ENCODE results near the gene PLEKHA3. TPM values are rescaled to one million over a fixed set of nuclear protein-coding genes. Genes with fewer than 3 reads are reported as not detected.
A peak's percentile ranks its signal among the peaks of the same experiment; 100 is the strongest.
"Not testable (repeated sequence)": the region's sequence is repeated elsewhere in the genome, so short reads cannot be mapped to it uniquely, and the experiment has no call there.

Gene PLEKHA3
- polyA plus RNA-seq (ENCODE audit: insufficient read length in 4 of 4), result 10 to 100 TPM; 29.7 to 40.3 (median 35.9) TPM

DNA sequence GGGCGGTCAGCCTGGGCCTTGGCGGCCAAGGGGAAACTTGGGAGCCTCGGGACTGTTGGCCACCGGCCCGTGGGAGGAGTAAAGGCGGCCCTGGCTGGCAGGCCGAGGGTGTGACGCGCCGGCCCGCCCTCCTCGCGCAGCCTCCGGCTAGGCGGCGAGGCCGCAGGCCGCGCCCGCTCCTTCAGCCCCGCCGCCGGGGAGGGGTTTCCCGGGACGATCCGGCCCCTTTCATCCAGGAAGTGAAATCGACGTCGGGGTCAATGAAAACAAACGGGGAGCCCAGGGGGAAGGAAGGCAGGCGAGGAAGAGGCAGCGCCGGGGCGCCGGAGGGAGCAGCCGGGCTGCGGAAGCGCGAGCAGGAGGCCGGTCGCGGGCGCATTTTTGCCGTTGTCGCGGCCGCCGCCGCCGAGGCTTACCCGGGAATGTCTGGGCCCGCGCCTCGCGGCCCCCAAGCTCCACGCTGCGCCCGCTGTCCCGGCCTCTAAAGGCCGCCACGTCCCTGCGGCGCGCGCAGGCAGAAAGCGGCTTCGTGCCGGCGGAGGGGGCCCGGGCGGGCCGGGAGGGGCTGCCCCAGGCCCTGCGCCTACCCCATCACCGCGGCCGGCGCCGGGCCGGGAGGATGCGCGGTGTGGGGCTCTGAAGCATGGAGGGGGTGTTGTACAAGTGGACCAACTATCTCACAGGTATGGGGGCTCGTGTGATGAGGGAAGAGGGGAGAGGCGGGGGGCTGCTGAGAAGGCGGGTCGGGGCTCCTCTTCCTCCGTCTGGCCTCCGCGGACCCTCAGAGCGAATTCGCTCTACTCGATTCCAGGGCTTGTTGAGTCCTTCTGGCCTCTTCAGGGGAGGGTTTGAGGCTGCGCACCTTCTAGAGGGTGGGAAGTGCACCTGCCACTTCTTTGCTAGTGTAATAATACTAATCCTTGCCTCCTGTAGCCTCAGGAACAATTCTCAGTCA is at the start of gene PLEKHA3:
Gene PLEKHA3 (plus strand): TSS at position 231 of the 955 bp plus-strand sequence. CDS start 413 bp downstream, at position 644.
- DNase-seq (ENCODE audit: low read depth in 4 of 4, low spot score in 3 of 4), result peak; percentile 81 to 89 (median 82)

DNA sequence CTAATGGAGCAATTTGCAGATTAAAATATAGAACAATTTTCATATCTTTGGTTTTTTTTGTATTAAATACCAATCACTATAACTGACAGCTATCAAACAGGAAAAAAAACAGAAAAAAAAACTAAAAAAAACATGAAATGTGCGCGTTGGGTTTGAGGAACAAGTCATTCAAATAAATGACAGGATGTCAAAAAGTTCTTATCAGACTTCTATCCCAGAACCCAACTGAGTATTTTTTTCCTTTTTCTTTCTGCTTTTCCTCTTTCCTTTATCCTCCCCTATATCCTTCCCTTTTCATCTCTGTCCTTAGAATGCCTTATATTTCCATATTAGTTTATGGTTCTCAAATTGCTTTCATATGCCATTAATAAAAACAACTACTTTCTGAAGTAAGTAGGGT is 43.6 kb upstream of the PLEKHA3 start:
- DNase-seq (ENCODE audit: low read depth in 4 of 4, low spot score in 3 of 4), result no peak

DNA sequence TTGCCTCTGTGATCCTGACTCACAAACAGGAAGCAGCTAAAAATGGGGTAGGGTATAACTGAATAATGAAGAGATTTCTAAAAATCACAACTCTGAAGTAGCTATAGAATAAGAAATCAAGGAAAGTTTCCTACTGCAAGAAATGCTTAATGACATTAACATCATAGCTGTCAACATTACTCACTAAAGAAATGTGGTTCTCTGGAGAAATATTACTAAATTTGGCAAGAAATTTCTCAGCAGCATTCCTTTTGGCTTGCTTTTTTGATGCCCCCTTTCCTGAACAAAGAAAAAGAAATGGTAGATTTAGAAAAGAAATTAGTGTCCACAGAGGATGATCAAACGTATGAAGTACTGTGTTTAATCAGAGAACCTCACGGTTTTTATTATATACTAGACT is 38.8 kb upstream of the PLEKHA3 start:
- DNase-seq (ENCODE audit: low read depth in 4 of 4, low spot score in 3 of 4), result no peak

DNA sequence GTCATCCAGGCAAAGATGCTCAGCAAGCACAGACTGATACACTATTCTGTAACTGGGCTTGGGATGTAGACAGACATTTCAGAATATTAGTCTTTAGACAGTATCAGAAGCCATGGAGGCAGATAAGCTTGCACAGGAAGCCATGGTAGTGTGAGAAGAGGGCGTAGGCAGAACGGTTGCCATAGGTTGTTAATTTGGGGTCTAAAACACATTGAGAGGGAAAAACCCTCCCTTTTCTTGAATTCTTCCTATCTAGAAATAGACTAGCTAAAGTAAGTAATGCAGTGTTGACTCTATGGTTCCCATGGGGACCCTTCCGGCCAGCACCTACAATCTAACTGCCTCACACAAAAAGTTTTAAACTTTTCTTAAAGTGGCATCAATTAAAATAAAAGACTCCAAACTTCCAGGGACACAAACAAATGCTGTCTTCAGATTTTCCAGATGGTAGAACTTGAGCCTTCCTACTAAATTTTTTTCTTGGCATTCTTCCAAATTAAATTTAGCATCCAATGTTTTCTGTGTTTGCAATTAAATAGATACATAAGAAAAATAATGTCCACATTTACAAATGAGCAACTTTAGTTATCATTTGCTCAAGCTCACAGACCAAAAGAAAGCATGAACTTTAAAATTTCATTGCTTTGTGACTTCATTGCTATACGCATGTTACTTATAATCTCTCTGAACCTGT is 31.1 kb upstream of the PLEKHA3 start:
- no peak for DNase-seq (ENCODE audit: low read depth in 4 of 4, low spot score in 3 of 4)

DNA sequence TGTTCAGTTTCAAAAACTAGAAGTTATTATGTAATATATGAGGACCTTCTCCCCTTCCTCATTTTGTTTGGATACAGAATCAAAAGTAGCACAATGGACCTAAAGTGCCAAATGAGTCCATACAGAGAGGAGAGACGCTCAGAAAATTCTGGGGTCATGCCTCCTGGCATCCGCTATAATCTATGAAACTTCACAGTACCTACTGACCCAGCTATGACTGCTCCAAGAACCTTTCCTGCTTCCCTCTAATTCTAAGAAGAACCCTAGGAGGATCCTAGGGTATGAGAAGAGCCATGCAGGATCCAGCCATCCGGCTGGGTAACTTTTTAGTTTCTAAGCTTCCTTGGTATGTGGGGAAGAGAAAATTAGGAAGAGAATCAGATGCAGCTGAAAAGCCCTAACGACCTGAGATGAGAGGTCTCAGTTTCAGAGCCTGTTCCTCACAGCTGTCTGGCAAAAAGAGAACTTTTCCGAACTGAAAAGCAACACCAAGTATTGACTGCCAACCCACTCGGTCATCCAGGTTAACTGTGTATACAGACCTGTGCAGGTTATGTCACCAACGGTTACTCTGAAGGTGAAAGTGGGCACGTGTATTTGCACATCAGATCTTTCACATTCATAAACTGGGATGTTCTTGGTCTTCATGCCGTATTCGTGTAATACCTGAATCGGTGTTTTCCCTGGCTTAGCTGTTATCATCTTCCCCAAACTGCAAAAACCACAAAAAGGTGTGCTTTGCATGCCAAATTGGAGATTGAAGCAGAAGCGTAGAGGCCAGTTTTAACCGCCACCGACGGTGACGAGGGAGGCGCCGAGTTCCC is 30.3 kb upstream of the PLEKHA3 start:
- DNase-seq (ENCODE audit: low read depth in 4 of 4, low spot score in 3 of 4), result peak in 3 of 4 donors; percentile 5 to 25 (median 9)

DNA sequence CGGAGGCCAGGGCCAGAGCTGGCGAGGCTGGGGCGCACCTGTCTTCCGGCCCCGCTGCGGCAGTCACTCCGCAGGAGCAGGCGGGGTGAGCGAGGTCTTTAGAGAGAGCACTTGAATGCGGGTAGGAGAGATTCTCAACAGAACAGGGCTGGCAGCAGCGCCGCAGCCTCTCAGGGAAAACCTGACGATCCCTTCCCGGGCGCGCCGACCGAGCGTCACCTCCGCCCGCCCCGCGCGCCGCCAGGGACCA is 29.8 kb upstream of the PLEKHA3 start:
- DNase-seq (ENCODE audit: low read depth in 4 of 4, low spot score in 3 of 4), result peak in 1 of 4 donors; percentile 4

DNA sequence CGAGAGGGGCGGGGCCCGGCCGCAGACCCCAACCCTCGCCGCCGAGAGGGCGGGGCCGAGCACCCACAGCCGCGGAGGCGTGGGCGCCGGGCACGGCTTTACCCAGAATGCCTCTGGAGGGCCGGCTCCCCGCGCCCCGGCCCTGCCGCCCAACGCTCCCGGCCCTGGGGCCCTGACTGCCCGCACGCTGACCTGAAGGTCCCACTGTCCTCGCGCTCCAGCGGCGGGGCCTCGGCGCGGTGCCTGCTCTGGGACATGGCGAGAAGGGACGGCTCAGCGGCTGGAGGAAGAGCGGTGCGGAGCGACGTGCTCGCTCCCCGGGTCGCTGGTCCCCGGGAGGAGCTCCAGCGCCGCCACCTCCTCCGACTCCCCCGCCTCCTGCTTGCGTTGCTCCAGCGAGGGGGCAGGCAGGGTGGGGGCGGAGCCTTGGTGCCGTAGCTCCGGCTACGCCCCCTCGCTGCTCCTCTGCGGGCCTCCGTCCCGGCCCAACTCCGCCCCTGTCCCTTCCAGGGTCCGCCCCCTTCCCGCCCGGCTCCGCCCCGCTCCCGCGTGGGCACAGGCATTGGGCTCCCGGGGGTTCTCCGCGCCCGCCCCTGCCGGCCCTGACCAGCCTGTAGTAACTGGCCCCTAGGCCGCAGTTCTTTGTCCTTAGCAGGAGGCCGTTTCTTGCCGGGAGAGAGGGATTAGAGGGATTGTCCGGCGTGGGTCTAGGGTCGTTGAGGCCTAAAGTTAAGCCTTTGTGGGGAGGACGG is 29.3 kb upstream of the PLEKHA3 start, which contains the start of the genes PJVK and PRKRA:
Gene PJVK (plus strand): TSS at position 605 of the 752 bp plus-strand sequence. CDS start 2,032 bp downstream, outside the sequence.
Gene PRKRA (minus strand): TSS at position 402 of the 752 bp plus-strand sequence. CDS start 145 bp downstream, at position 257.
- peak; percentile 96 to 98 (median 96) for DNase-seq (ENCODE audit: low read depth in 4 of 4, low spot score in 3 of 4)

DNA sequence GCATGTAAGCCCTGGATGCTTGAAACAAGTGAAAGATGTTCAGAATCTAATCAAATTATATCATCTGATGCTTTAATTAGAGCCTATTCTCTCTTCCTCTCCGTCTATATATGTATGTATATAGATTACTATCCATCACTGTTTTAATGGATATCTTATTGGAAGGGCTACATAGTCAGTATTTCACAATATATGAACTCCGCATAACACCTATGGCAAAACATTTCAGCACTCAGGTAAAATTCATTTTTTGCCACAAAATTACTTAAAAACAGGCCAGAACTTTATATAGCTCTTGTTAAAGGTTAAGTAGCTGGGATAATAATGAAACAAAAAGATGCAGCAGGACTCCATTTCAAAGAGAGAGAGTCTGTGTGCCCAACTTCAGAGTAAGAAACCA is 27.9 kb upstream of the PLEKHA3 start:
- no peak for DNase-seq (ENCODE audit: low read depth in 4 of 4, low spot score in 3 of 4)

DNA sequence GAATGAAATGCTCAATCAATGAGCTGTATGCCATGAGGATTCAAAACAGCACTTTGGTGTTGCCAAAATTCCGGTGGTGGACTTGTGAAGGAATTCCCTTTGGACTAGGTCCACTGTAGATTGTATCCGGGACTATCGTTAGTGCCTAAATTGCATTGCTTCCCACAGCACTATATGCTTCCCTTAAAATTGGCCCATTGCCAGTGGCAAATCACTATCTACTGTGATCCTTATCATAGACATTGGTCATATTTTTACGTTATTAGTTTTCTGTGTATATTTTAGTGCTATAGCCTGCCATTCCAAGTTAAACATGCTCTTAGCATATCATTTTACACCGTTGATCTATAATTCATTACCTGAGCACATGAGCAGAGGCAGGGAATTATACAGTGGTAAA is 27.4 kb upstream of the PLEKHA3 start:
- DNase-seq (ENCODE audit: low read depth in 4 of 4, low spot score in 3 of 4), result no peak

DNA sequence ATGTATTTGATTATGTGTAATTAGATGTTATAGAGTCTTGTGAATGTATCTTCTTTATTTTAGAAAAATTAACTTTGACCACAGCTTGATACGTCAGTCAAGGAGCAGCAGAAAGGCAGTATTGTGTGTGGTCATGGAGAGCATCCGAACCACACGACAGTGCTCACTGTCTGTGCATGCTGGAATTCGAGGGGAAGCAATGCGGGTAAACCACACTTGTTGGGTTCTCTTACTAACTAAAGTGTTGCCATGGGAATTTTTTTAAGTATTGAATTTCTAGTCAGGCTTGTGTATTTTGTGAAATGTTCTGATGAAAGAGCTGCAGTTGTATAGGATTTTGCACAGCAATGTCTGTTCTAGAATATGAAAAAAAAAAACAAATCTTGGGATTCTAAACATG is 24.3 kb upstream of the PLEKHA3 start:
- DNase-seq (ENCODE audit: low read depth in 4 of 4, low spot score in 3 of 4), result no peak

DNA sequence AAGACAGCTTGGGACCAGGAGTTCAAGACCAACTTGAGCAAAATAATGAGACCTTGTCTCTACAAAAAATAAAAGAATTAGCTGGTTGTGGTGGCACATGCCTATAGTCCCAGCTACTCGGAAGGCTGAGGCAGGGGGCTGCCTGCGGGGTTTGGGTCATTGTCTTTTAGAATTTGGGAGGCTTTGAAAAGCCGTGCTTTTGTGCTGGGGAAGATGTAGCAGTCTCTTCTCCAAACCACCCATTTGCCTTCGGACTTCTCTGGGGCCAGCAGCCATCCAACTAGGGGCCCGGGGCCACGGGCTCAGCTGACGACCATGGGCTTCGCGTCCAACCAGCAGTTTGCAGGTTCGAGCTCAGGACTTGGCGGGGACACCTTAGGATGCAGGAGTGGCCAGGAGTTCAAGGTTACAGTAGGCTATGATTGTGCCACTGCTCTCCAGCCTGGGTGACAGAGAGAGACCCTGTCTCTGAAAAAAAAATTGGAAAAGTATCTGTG is 22.8 kb upstream of the PLEKHA3 start:
- no peak for DNase-seq (ENCODE audit: low read depth in 4 of 4, low spot score in 3 of 4)

DNA sequence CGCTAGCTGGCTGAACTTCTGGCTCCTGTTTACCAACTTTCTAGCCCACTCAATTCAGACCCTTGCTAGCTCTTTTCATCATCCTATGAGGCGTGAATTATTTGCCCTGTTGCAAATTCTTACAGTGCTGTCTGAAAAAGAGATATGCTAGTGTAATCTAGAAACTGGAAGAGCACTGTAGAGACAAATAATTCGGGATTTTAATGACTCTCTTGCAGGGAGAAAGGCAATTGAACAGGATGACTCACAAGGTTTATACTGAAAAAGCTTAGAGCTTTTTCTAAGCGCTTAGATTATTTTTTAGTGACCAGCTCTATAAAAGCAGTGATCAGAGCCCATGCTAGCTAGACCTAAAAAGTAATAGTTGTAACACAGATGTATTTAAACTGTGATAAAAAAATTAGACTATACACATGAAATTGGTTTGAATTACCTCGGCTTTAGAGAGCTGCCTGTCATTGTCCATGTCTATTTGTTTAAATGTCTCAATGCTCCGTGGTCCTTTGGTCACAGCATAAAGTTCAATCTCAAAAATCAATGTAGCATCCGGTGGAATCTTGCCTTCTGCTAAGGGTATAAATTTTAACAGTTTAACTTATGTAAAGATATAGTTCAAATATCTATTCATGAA is 10.9 kb upstream of the PLEKHA3 start:
- DNase-seq (ENCODE audit: low read depth in 4 of 4, low spot score in 3 of 4), result no peak

DNA sequence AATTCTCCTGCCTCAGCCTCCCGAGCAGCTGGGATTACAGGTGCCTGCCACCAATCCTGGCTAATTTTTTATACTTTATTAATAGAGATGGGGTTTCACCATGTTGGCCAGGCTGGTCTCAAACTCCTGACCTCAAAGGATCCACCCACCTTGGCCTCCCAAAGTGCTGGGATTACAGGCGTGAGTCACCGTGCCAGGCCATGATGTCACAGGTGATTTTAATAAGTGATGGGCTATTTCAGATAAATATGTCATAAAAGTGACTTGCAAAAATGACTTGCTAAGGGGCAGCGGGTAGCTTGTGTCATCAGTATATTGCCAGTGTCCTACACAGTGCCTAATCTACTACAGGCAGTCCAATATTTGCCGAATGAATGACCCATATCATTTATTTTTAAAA is 8.9 kb upstream of the PLEKHA3 start:
- not testable (repeated sequence) for DNase-seq (ENCODE audit: low read depth in 4 of 4, low spot score in 3 of 4)

DNA sequence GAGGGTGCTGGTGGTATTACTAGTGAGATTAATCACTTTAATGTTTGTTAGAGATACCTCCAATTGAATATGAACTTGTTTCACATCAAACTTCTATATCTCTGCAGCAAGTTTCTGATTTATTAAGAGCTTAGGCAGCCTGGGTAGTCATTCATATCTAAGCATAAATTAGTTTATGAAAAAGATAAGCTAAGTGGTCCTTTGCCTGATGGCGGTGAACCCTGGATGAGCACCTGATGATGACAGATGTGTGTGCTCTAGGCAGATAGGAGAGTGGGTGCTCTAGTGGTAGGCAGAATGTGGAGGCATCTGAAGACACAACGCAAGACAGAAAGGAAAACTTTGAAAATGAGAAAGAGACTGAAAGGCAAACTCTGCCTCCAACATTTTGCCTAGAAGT is 6.9 kb upstream of the PLEKHA3 start:
- DNase-seq (ENCODE audit: low read depth in 4 of 4, low spot score in 3 of 4), result no peak

DNA sequence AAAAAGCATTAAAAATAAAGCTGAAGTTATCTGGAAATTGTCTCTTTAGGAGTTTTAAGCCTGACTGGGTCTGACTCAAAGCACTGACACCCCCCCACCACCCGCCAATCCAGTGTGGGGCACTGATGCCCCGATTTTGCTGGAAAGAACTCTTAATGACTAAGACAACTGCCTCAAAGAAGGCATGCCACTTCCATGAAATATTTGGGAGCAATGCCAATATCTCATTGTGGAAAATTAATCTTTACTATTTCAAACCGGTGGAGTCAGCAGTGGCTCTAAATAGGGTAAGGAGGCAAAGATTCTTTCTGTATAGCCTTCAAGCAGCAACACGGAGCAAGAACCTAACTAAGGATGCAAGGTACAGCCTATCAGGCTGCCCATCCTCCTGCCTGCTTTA is 6.3 kb upstream of the PLEKHA3 start:
- no peak for DNase-seq (ENCODE audit: low read depth in 4 of 4, low spot score in 3 of 4)

DNA sequence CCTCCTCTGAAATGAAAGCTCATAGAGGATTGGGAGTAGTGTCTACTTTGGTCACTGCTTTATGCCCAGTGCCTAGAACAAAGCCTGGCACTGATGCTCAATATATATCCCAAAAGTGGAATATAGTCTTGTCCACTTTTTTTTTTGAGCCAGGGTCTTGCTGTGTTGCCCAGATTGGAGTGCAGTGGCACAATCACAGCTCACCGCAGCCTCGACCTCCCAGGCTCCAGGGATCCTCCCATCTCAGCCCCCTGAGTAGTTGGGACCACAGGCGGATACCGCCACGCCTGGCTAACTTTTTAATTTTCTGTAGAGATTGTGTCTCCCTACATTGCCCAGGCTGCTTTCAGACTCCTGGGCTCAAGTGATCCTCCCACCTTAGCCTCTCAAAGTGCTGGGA is 5.7 kb upstream of the PLEKHA3 start:
- no peak for DNase-seq (ENCODE audit: low read depth in 4 of 4, low spot score in 3 of 4)

DNA sequence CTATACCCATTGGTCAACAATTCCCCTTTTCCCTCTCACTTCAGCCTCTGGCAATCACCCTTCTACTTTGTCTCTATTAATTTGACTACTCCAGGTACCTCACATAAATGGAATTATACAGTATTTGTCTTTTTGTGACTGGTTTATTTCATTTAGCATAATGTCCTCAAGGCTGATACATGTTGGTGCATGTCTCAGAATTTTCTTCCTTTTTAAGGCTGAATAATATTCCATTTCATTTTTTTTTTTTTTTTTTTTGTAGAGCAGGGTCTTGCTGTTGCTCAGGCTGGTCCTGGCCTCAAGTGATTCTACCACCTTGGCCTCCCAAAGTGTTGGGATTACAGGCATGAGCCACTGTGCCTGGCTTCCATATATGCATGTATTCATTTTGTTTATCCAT is 3.8 kb upstream of the PLEKHA3 start:
- no peak for DNase-seq (ENCODE audit: low read depth in 4 of 4, low spot score in 3 of 4)

DNA sequence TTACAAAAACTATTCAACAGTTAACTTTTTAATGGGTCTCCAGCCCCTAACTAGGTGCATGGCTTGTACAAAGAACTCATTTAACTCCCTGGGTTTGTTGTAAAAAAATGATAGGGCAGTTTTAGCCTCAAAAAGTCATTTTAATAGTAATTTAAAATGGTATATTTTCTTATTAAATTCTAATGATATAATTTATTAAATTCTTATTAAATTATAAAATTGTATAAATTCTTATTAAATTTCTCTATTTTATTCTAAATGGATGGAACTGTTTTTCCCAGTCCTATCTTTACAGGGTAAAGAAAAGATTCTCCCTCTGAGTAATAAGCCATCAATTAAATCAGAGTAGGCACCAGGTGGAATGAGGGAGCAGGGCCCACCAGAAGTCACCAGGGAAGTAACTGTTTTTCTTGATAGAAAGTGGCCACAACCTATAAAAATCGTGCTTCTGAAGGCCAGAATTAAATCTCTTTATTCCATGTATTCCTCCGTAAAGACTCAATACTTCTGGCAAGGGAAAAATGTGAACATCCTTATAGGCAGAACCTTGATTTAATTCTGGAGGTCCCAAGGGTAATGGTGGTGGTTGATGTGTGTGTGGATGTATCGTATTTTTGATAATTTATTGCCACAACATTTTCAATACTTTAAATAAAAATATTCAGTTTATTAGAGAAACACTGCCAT is 2.7 kb upstream of the PLEKHA3 start:
- peak in 2 of 4 donors; percentile 18 to 29 for DNase-seq (ENCODE audit: low read depth in 4 of 4, low spot score in 3 of 4)

DNA sequence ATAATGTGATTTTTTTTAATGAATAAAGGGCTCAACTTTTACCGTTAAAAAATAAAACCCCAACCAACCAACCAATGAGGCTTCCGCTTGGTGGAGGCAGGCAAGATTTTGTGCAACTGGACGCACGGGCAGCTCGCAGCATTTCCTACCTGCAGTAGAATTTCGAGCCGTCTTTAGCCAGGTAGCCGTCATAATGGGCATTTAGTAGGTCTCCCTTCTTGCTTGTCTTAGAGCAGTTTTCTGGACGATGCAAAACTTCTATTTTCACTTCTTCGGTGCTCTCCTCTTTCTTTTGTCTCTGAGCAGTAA is 2.2 kb upstream of the PLEKHA3 start:
- no peak for DNase-seq (ENCODE audit: low read depth in 4 of 4, low spot score in 3 of 4)

All from right renal pelvis (tissue), 4 donors.